H1 (cell line): ENCODE results near the gene CYBB. TPM values are rescaled to one million over a fixed set of nuclear protein-coding genes. Genes with fewer than 3 reads are reported as not detected.

Source experiments
- CTCF ChIA-PET: fragments of 300-600 bp; sonication (Branson Sonifier 250); formaldehyde crosslinking; loops from one replicate; lab custom pipeline; 2021; ENCODE audit not compliant: partially characterized antibody; lab: Charles Lee
- POLR2A ChIA-PET: fragments of 300-600 bp; sonication (Branson Sonifier 250); formaldehyde crosslinking; loops from one replicate; lab custom pipeline; 2021; ENCODE audit warnings: inconsistent platforms; ENCODE audit not compliant: partially characterized antibody; lab: Charles Lee
- DNase-seq, 2 experiments: peaks; one replicate each; pipeline versions ENCODE4 v3.0.0 to v3.0.0-alpha.2; 2010 to 2022; ENCODE audit warnings: low spot score in 2 of 2, low read depth in 1 of 2, mixed read lengths in 1 of 2
- FAIRE-seq: peaks from 2 replicates; lab custom pipeline; 2011; peaks lifted over from hg19 to GRCh38; lab: Jason Lieb, UNC
- H2AFZ ChIP-seq: 2 replicates; pipeline ENCODE4 v1.8.1; 2012; ENCODE audit warnings: low read length, inconsistent platforms
- H2AK5ac ChIP-seq: 2 replicates; pipeline ENCODE4 v1.6.1; 2013; ENCODE audit warnings: low read depth, low read length
- H2BK120ac ChIP-seq: replicated peaks from 2 replicates; pipeline ENCODE3; 2013; ENCODE audit warnings: low read depth, low read length, inconsistent platforms
- H2BK12ac ChIP-seq: 2 replicates; pipeline ENCODE4 v1.6.1; 2013; ENCODE audit warnings: low read depth, low read length
- H2BK15ac ChIP-seq: 2 replicates; pipeline ENCODE4 v1.6.1; 2013; ENCODE audit warnings: low read length
- H2BK20ac ChIP-seq: 2 replicates; pipeline ENCODE4 v1.6.1; 2013; ENCODE audit warnings: low read length
- H2BK5ac ChIP-seq: 2 replicates; pipeline ENCODE4 v1.6.1; 2013; ENCODE audit warnings: low read depth, low read length
- H3K14ac ChIP-seq: 2 replicates; pipeline ENCODE4 v1.6.1; 2013; ENCODE audit warnings: inconsistent platforms; ENCODE audit not compliant: insufficient read length
- H3K18ac ChIP-seq: 2 replicates; pipeline ENCODE4 v1.6.1; 2013; ENCODE audit warnings: low read length; ENCODE audit errors: extremely low read depth
- H3K23ac ChIP-seq: 2 replicates; pipeline ENCODE4 v1.6.1; 2013; ENCODE audit warnings: inconsistent platforms; ENCODE audit not compliant: insufficient read length
- H3K23me2 ChIP-seq: 2 replicates; pipeline ENCODE4 v1.6.1; 2013; ENCODE audit warnings: low read depth, low read length
- H3K27ac ChIP-seq: 2 replicates; pipeline ENCODE4 v1.6.1; 2011; ENCODE audit warnings: low read depth, low read length, inconsistent platforms
- H3K27me3 ChIP-seq, 4 experiments: replicated peaks in 1 of 4; 1 replicate in 1 of 4; 2 replicates in 3 of 4; pipeline versions ENCODE4 v1.6.1 to v1.8.1; 2011 to 2013; ENCODE audit warnings: low read length in 3 of 4, mild to moderate bottlenecking in 3 of 4, inconsistent platforms in 2 of 4, mixed read lengths in 2 of 4, moderate library complexity in 1 of 4; ENCODE audit not compliant: control insufficient read depth in 3 of 4, insufficient read depth in 3 of 4; ENCODE audit errors: extremely low read depth in 1 of 4
- H3K36me3 ChIP-seq, 4 experiments: 2 replicates each; pipeline versions ENCODE4 v1.6.1 to v1.8.1; 2011 to 2013; ENCODE audit warnings: mild to moderate bottlenecking in 4 of 4, low read length in 3 of 4, moderate library complexity in 2 of 4, control low read depth in 1 of 4, inconsistent platforms in 1 of 4; ENCODE audit not compliant: insufficient read depth in 4 of 4, control insufficient read depth in 2 of 4
- H3K4ac ChIP-seq: replicated peaks from 2 replicates; pipeline ENCODE3; 2013; ENCODE audit warnings: low read length, low read depth, mixed read lengths, inconsistent platforms; ENCODE audit not compliant: insufficient read length
- H3K4me1 ChIP-seq, 4 experiments: replicated peaks in 1 of 4; 1 replicate in 1 of 4; 2 replicates in 3 of 4; pipeline versions ENCODE4 v1.6.1 to v1.8.1; 2011 to 2013; ENCODE audit warnings: low read length in 3 of 4, inconsistent platforms in 2 of 4, mixed read lengths in 1 of 4; ENCODE audit not compliant: insufficient read depth in 4 of 4, control insufficient read depth in 3 of 4
- H3K4me2 ChIP-seq, 2 experiments: 2 replicates each; pipeline versions ENCODE4 v1.6.1 to v1.8.1; 2011 to 2013; ENCODE audit warnings: low read depth in 2 of 2, low read length in 2 of 2, control low read depth in 1 of 2, inconsistent platforms in 1 of 2, mild to moderate bottlenecking in 1 of 2; ENCODE audit not compliant: insufficient read depth in 1 of 2
- H3K4me3 ChIP-seq, 4 experiments: fragments of 200-600, 300-600 bp in 1 of 4; sonication (generic), shearing (Covaris generic), sonication (Bioruptor Twin) in 1 of 4; 2 replicates each; pipeline versions ENCODE4 v1.5.1 to v1.8.1; 2011 to 2016; ENCODE audit warnings: low read length in 4 of 4, low read depth in 3 of 4, control low read depth in 2 of 4, inconsistent platforms in 2 of 4, mild to moderate bottlenecking in 2 of 4, mixed read lengths in 1 of 4, moderate library complexity in 1 of 4; ENCODE audit not compliant: insufficient read depth in 2 of 4; ENCODE audit errors: extremely low read depth in 1 of 4
- H3K56ac ChIP-seq: replicated peaks from 2 replicates; pipeline ENCODE3; 2013; ENCODE audit warnings: low read depth, mild to moderate bottlenecking, mixed read lengths, low read length, inconsistent platforms; ENCODE audit not compliant: insufficient read length
- H3K79me1 ChIP-seq: 2 replicates; pipeline ENCODE4 v1.6.1; 2013; ENCODE audit warnings: low read depth, low read length, control low read depth
- H3K79me2 ChIP-seq, 2 experiments: 2 replicates each; pipeline versions ENCODE4 v1.6.1 to v1.8.1; 2012 to 2013; ENCODE audit warnings: low read length in 2 of 2, mild to moderate bottlenecking in 2 of 2, inconsistent platforms in 1 of 2; ENCODE audit not compliant: insufficient read depth in 2 of 2, control insufficient read depth in 1 of 2
- H3K9ac ChIP-seq, 4 experiments: replicated peaks in 1 of 4; 1 replicate in 1 of 4; 2 replicates in 3 of 4; pipeline versions ENCODE4 v1.6.1 to v1.8.1; 2011 to 2013; ENCODE audit warnings: low read depth in 3 of 4, low read length in 3 of 4, control low read depth in 2 of 4, mild to moderate bottlenecking in 2 of 4, moderate library complexity in 2 of 4, inconsistent platforms in 1 of 4; ENCODE audit errors: extremely low read depth in 1 of 4
- H3K9me3 ChIP-seq, 2 experiments: 2 replicates each; pipeline versions ENCODE4 v1.6.1 to v1.8.1; 2012 to 2013; ENCODE audit warnings: mild to moderate bottlenecking in 2 of 2, moderate library complexity in 2 of 2, control low read depth in 1 of 2, inconsistent platforms in 1 of 2, low read depth in 1 of 2, low read length in 1 of 2, mixed read lengths in 1 of 2; ENCODE audit not compliant: insufficient read depth in 2 of 2
- H4K20me1 ChIP-seq, 2 experiments: replicated peaks in 1 of 2; 2 replicates each; pipeline versions ENCODE3 to v1.8.1; 2011 to 2013; ENCODE audit warnings: inconsistent platforms in 2 of 2, low read length in 2 of 2, mild to moderate bottlenecking in 1 of 2; ENCODE audit not compliant: insufficient read depth in 2 of 2, control insufficient read depth in 1 of 2
- H4K5ac ChIP-seq: 2 replicates; pipeline ENCODE4 v1.6.1; 2013; ENCODE audit warnings: low read length, low read depth, mixed read lengths, inconsistent platforms; ENCODE audit not compliant: insufficient read length
- H4K8ac ChIP-seq: 2 replicates; pipeline ENCODE4 v1.8.0; 2013; ENCODE audit warnings: mild to moderate bottlenecking, moderate library complexity, low read length, inconsistent platforms; ENCODE audit not compliant: insufficient read depth; ENCODE audit errors: extremely low read depth
- H4K91ac ChIP-seq: replicated peaks from 2 replicates; pipeline ENCODE3; 2013; ENCODE audit warnings: low read length, mixed read lengths, inconsistent platforms; ENCODE audit not compliant: insufficient read length
- KDM4A ChIP-seq: IDR thresholded peaks from one replicate; pipeline ENCODE4 v1.7.1; 2012; ENCODE audit warnings: low read depth, mild to moderate bottlenecking, moderate library complexity, low read length, inconsistent platforms; ENCODE audit not compliant: severe bottlenecking
- KDM5A ChIP-seq: fragments of 200-600 bp; IDR thresholded peaks from 2 replicates; pipeline ENCODE4 v1.7.1; 2012; ENCODE audit warnings: mild to moderate bottlenecking, low read length, inconsistent platforms, mixed read lengths
- NRF1 ChIP-seq: IDR thresholded peaks from 2 replicates; pipeline ENCODE4 v1.6.1; 2011; ENCODE audit warnings: mild to moderate bottlenecking, low read depth, low read length, improper control_type of control experiment
- RNF2 ChIP-seq: fragments of 200-900, 300-1000 bp; sonication (generic); IDR thresholded peaks from 2 replicates; pipeline ENCODE4 v1.7.1; 2016; ENCODE audit warnings: borderline replicate concordance, low read depth, mild to moderate bottlenecking, antibody characterized with exemption, low read length; ENCODE audit not compliant: poor library complexity, severe bottlenecking; ENCODE audit errors: missing control alignments
- RXRA ChIP-seq: IDR thresholded peaks from 2 replicates; pipeline ENCODE4 v1.6.1; 2011; ENCODE audit warnings: low read depth, mild to moderate bottlenecking, low read length, moderate library complexity; ENCODE audit not compliant: insufficient read depth
- SP2 ChIP-seq: IDR thresholded peaks from 2 replicates; pipeline ENCODE4 v1.6.1; 2012; ENCODE audit warnings: mild to moderate bottlenecking, low read length, inconsistent platforms
- polyA plus RNA-seq, 7 experiments: library from polyadenylated mRNA; depleted of rRNA in 3 of 7; stranded (reverse) in 5 of 7; unstranded in 2 of 7; fragments of >200 nt in 5 of 7; fragments of 200-250 nt in 2 of 7; gene quantifications; 1 replicate in 5 of 7; 2 replicates in 1 of 7; 4 replicates in 1 of 7; pipeline versions ENCODE4 v1.2.1 to v1.2.3, GENCODE V29; 2011 to 2013; ENCODE audit warnings: missing spikeins in 2 of 7, mixed read lengths in 2 of 7
- total RNA-seq: library from RNA; stranded (reverse); fragmentation: NEBNext Ultra II Directional; extraction: Animal tissue kit (Norgen Biotek cat#: 25700); gene quantifications from 2 replicates; pipeline ENCODE4 v1.2.1, GENCODE V29; 2021
- TF ChIP-seq, protein P1 (sequence below): IDR thresholded peaks from 2 replicates; pipeline ENCODE4 v1.6.1; 2011; ENCODE audit warnings: low read length, improper control_type of control experiment

The CYBB gene
- total and polyA plus RNA-seq, 2 of the 8 experiments (the other 6 are each of a cell fraction or from before 2014, with no cell fraction given), result 0.03 to 0.09 TPM

DNA sequence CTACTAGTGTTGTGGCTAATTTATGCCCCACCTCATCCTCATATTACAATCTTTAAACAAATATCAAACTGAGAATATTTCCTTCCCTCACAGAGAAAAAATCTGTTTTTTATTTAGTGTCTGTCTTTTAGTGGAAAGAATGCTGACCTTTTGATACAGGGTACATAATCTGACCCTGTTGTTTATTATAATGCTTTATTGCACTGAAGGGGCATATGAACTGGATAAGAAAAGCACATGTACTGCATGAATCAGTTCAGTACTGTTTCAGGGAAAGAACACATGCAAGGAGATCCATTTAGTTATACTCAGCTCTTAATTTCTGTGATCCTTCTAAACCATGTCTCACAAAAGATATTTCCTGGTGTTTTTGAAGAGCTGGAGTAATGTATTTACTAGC lies 83.0 kb downstream of the CYBB start:
- Histone ChIP-seq H2BK15ac (no peak overlapping the region), H4K8ac (no peak overlapping the region), H3K9ac (no peak overlapping the region), H3K18ac (no peak overlapping the region), H2BK20ac (no peak overlapping the region), H3K4me3 (no peak overlapping the region), H3K14ac (no peak overlapping the region), H3K4me1 (no peaks in the 10 kb centered on the region), H4K5ac (no peak overlapping the region), H2AK5ac (no peak overlapping the region), H2BK120ac (no peak overlapping the region), H3K56ac (no peak overlapping the region), H3K23me2 (no peaks in the 10 kb centered on the region), H2BK12ac (no peak overlapping the region), H3K27me3 (no peaks in the 10 kb centered on the region), H3K4me2 (no peak overlapping the region), H4K20me1 (no peaks in the 10 kb centered on the region), H3K36me3 (no peaks in the 10 kb centered on the region), H3K23ac (no peak overlapping the region), H3K79me1 (no peaks in the 10 kb centered on the region), H3K9me3 (no peaks in the 10 kb centered on the region), H2BK5ac (no peak overlapping the region), H4K91ac (no peak overlapping the region), H3K27ac (no peak overlapping the region), H2AFZ (no peak overlapping the region), H3K79me2 (no peaks in the 10 kb centered on the region), H3K4ac (no peak overlapping the region)
- TF ChIP-seq, protein P1, sequence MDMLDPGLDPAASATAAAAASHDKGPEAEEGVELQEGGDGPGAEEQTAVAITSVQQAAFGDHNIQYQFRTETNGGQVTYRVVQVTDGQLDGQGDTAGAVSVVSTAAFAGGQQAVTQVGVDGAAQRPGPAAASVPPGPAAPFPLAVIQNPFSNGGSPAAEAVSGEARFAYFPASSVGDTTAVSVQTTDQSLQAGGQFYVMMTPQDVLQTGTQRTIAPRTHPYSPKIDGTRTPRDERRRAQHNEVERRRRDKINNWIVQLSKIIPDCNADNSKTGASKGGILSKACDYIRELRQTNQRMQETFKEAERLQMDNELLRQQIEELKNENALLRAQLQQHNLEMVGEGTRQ, result no peak
- TF ChIP-seq SP2 (no peak), RNF2 (no peak), KDM4A (no peak), NRF1 (no peak), KDM5A (no peak), RXRA (no peak)
- POLR2A ChIA-PET, result no interaction called here
- CTCF ChIA-PET, result no interaction called here
- no peak for DNase-seq
- no peak for FAIRE-seq
